NB4 (cell line): ENCODE data around the gene FBXO44.

ENCODE experiments used
- DNase-seq: peaks from one replicate; pipeline ENCODE4 v3.0.0; 2010; ENCODE audit warnings: low read depth
- H3K4me3 ChIP-seq: one replicate; pipeline ENCODE4 v1.5.1; 2011; ENCODE audit warnings: mild to moderate bottlenecking, low read depth, low read length, moderate library complexity
- MAX ChIP-seq: IDR thresholded peaks from 2 replicates; pipeline ENCODE4 v1.6.1; 2011; ENCODE audit warnings: low read depth, low read length
- MYC ChIP-seq: IDR thresholded peaks from 2 replicates; pipeline ENCODE4 v1.6.1; 2011; ENCODE audit warnings: low read depth, low read length
- POLR2A ChIP-seq: IDR thresholded peaks from 2 replicates; pipeline ENCODE4 v1.6.1; 2011; ENCODE audit warnings: mild to moderate bottlenecking; ENCODE audit not compliant: insufficient read length; ENCODE audit errors: extremely low read depth
- TF ChIP-seq, protein P1 (sequence below): IDR thresholded peaks from one replicate; pipeline ENCODE4 v1.5.1; 2012; ENCODE audit warnings: low read depth, low read length

The FBXO44 gene

GRCh38 chr1:11664336-11665065 lies 9.8 kb downstream of the FBXO44 start:
- H3K4me3 ChIP-seq: peak overlapping the region; percentile 53
- peak; percentile 80 for DNase-seq
- TF ChIP-seq POLR2A (peak; percentile 1), MAX (no peak), MYC (no peak)
- TF ChIP-seq, protein P1, sequence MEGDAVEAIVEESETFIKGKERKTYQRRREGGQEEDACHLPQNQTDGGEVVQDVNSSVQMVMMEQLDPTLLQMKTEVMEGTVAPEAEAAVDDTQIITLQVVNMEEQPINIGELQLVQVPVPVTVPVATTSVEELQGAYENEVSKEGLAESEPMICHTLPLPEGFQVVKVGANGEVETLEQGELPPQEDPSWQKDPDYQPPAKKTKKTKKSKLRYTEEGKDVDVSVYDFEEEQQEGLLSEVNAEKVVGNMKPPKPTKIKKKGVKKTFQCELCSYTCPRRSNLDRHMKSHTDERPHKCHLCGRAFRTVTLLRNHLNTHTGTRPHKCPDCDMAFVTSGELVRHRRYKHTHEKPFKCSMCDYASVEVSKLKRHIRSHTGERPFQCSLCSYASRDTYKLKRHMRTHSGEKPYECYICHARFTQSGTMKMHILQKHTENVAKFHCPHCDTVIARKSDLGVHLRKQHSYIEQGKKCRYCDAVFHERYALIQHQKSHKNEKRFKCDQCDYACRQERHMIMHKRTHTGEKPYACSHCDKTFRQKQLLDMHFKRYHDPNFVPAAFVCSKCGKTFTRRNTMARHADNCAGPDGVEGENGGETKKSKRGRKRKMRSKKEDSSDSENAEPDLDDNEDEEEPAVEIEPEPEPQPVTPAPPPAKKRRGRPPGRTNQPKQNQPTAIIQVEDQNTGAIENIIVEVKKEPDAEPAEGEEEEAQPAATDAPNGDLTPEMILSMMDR: no peak

DNA sequence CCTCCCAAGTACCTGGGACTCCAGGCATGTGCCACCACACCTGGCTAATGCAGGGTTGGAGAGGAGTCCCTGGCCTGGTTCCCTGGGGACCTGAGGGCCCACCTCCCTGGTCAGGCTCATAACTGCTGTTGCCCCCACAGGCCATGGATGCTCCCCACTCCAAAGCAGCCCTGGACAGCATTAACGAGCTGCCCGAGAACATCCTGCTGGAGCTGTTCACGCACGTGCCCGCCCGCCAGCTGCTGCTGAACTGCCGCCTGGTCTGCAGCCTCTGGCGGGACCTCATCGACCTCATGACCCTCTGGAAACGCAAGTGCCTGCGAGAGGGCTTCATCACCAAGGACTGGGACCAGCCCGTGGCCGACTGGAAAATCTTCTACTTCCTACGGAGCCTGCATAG lies 13.8 kb downstream of the FBXO44 start:
- no peak overlapping the region for H3K4me3 ChIP-seq
- no peak for TF ChIP-seq MAX
- DNase-seq: no peak

GRCh38 chr1:11670747-11671146 lies 16.1 kb downstream of the FBXO44 start:
- DNase-seq: no peak
- TF ChIP-seq MAX: no peak
- TF ChIP-seq, protein P1: no peak
- TF ChIP-seq MYC: no peak
- no peak for TF ChIP-seq POLR2A

DNA sequence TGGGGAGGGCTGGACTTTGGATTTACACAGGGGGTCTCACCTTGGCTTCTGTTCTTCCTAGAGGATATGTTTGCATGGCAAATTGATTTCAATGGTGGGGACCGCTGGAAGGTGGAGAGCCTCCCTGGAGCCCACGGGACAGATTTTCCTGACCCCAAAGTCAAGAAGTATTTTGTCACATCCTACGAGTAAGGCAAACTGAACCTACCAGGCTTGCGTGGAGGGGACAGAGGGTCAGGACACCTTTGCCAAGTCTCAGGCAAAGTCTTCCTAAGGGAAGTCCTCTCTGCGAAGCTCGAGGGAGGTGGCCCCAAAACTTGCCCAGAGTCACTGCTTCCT lies 16.5 kb downstream of the FBXO44 start:
- no peak for DNase-seq
- no peak overlapping the region for H3K4me3 ChIP-seq
- TF ChIP-seq, protein P1: no peak
- TF ChIP-seq POLR2A: no peak

More at GRCh38 chr1:11670747-11671146, 16.1 kb downstream of the FBXO44 start:
- no peak overlapping the region for H3K4me3 ChIP-seq

DNA sequence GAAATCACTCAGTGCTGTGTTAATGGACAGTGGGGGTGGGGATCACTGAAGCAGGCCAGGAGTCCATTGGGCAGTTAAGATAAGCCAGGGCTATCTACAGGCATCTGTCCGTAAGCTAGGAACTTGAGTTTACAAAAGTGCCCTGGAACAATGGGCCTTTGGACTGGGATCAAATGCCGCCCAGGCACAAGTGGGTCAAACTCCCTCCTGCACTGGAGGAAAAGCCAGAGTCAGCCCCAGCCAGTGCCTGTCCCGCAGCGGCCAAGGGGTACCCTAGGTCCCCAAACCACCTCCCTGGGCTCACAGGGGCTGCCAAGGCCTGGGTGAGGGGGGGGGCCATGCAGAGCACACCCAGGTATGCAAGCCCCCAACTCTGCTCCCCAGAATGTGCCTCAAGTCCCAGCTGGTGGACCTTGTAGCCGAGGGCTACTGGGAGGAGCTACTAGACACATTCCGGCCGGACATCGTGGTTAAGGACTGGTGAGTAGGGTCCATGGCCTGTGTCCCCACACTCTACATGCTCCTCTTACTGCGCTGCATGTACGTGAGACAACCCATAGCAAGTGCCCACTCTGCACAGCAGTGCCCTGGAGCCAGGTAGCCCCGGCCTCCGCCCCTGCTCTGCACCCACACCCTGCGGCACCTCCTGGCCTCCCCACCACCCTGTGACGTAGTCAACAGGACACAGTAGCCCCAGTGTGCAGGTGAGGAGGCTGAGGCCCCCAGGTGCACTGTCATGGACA lies 17.0 kb downstream of the FBXO44 start:
- H3K4me3 ChIP-seq: no peak overlapping the region
- no peak for TF ChIP-seq MAX
- no peak for TF ChIP-seq MYC
- no peak for TF ChIP-seq POLR2A
- TF ChIP-seq, protein P1: no peak
- no peak for DNase-seq

DNA sequence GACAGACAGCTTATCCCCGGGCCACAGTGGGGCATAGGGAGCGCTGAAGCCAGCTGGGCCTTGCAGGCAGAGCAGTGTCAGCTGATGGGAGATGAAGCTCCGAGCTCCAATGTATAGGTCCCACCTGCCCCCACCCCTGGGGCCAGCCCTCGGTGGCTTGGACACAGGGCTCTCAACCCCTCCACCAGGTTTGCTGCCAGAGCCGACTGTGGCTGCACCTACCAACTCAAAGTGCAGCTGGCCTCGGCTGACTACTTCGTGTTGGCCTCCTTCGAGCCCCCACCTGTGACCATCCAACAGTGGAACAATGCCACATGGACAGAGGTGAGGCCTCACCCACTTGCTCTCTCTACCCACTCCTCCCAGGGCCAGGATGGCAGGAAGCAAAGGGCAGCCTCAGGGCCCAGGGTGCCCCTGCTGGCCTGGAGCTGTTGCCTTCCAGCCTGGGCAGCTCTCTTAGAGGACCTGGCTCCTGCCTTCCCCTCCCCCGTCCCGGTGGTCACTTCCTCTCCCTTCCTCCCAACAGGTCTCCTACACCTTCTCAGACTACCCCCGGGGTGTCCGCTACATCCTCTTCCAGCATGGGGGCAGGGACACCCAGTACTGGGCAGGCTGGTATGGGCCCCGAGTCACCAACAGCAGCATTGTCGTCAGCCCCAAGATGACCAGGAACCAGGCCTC lies 18.6 kb downstream of the FBXO44 start:
- H3K4me3 ChIP-seq: no peak overlapping the region
- TF ChIP-seq POLR2A: no peak
- TF ChIP-seq MAX: no peak
- TF ChIP-seq, protein P1: no peak
- TF ChIP-seq MYC: no peak
- DNase-seq: no peak
